ENCODE data around the gene PPP6R2. TPM values are rescaled to one million over a fixed set of nuclear protein-coding genes. Genes with fewer than 3 reads are reported as not detected.

The PPP6R2 gene
- polyA plus RNA-seq, 2 of the 4 experiments (the other 2 are of a cell fraction), result 9.6 to 14.7 TPM

DNA sequence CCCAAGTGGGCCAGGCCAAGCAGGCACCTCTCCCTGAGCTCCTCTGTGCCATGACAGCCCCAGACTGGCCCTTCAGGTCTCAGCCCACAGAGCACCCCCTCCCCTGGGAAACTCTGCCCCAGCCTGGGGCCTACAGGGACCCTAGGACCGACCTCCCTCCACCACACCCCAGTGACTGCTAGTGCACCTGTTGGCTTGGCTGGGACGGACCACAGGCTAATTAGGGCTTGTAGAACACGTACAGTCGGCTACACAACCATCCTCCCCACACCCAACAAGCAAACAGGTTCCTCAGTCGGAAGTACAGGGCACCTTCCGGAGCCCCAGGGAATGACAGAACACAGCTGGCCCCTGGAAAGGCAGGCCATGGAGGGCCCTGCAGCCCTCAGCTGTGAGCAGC, 127.4 kb downstream of the PPP6R2 start:
- ATAC-seq (no peak), FAIRE-seq (no peak), DNase-seq (ENCODE audit: low read depth in 1 of 2, low spot score in 1 of 2) (no peak)
- POLR2A ChIA-PET, result no interaction called here
- TF ChIP-seq ZFP36 (IDR thresholded peaks at IDR 0.05; ENCODE audit: borderline replicate concordance, partially characterized antibody) (no peak), TP53 (CRISPR knock-in tag; IDR thresholded peaks at IDR 0.05) (no peak), FOSB (CRISPR knock-in tag; IDR thresholded peaks at IDR 0.05) (no peak)
- TF ChIP-seq, protein P1, sequence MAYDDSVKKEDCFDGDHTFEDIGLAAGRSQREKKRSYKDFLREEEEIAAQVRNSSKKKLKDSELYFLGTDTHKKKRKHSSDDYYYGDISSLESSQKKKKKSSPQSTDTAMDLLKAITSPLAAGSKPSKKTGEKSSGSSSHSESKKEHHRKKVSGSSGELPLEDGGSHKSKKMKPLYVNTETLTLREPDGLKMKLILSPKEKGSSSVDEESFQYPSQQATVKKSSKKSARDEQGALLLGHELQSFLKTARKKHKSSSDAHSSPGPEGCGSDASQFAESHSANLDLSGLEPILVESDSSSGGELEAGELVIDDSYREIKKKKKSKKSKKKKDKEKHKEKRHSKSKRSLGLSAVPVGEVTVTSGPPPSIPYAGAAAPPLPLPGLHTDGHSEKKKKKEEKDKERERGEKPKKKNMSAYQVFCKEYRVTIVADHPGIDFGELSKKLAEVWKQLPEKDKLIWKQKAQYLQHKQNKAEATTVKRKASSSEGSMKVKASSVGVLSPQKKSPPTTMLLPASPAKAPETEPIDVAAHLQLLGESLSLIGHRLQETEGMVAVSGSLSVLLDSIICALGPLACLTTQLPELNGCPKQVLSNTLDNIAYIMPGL (CRISPR knock-in tag; IDR thresholded peaks at IDR 0.05; ENCODE audit: borderline replicate concordance), result no peak
- H3K27ac ChIP-seq, result no peak overlapping the region
- H3K9me3 ChIP-seq, result no peaks in the 10 kb centered on the region
- CTCF ChIA-PET, result interaction anchor here (0.6 to 1.1 kb wide), 2 partner anchors 95 to 150 kb away, joined by 3 to 4 read pairs; no protein-coding TSS in a partner anchor
- H3K4me2 ChIP-seq, result no peak overlapping the region
- H3K4me3 ChIP-seq, result no peak overlapping the region
- H3K4me1 ChIP-seq, result peaks cover 16% of the 10 kb centered on the region; the same call in 1 of the 3 replicates
- WGBS (ENCODE audit: missing lambda C conversion rate), result 94% methylated on average over 4 of the region's 6 CpGs

DNA sequence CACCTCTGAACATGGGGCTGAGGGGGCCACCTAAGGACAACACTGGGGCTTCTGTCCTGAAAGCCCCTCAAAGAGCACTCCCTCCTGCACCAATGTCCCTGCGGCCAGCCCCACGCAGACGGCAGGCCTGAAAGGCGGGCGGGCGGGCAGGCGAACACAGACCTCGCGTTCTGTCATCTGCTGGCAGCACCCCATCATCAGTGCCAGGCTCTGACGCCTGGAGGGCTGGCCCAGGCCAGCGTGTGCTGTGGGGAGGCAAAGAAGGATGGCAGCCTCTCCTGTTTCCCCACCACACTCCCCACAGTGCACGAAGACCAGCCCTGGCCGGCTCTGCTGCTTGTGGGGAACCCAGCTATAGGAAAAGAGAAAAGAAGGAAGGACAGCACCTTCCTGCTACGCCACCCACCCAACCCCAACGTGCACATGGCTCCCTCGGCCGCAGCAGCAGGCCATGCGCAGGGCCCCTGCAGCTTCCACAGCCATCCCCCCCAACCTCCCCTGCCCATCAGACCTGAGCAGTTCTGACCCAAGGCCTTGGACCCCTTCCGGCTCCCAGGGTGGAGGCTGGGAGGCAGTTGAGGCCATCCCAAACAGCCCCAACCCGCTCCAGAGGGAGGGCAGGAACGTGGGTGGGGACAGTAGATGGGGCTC, 128.2 kb downstream of the PPP6R2 start:
- ChIA-PET CTCF (interaction anchor here (1.1 kb wide), 1 partner anchor 27 kb away, joined by 3 read pairs; no protein-coding TSS in a partner anchor), POLR2A (interaction anchor here (0.6 kb wide), 1 partner anchor 20 kb away, joined by 6 read pairs; no protein-coding TSS in a partner anchor)
- FAIRE-seq (no peak), DNase-seq (ENCODE audit: low read depth in 1 of 2, low spot score in 1 of 2) (no peak), ATAC-seq (no peak)
- TF ChIP-seq RNF2 (IDR thresholded peaks at IDR 0.05; ENCODE audit: borderline replicate concordance, low read depth) (no peak), HOXB13 (CRISPR knock-in tag; IDR thresholded peaks at IDR 0.05; ENCODE audit: low read depth) (no peak)
- Histone ChIP-seq H3K9me3 (no peaks in the 10 kb centered on the region), H3K4me3 (no peak overlapping the region), H3K4me2 (no peak overlapping the region), H3K4me1 (peaks cover 16% of the 10 kb centered on the region; the same call in 1 of the 3 replicates), H3K27ac (no peak overlapping the region)
- 95% methylated on average over 11 of the region's 21 CpGs for WGBS (ENCODE audit: missing lambda C conversion rate)

DNA sequence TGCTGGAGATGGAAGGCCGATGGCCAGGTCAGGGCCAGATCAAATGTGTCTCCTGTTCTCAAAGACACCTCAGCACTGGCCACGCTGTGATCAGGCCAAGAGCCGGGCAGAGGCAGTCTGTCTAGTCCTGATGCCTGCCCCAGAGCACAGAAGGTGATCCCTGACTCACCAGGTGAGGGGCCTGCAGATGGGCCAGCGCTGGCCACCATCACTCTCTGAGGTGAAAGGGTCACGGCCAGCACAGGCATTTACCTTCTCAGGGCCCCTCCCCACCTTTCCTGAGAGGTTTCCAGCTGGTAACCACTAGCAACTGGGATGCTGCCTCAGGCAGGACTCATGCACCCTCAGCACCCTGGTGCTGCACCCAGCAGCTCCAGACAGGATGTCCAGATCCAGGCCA, 128.8 kb downstream of the PPP6R2 start:
- Histone ChIP-seq H3K27ac (no peak overlapping the region), H3K4me1 (peaks cover 16% of the 10 kb centered on the region; the same call in 1 of the 3 replicates), H3K4me2 (no peak overlapping the region), H3K9me3 (no peaks in the 10 kb centered on the region), H3K4me3 (no peak overlapping the region)
- WGBS (ENCODE audit: missing lambda C conversion rate), result 60% methylated on average over 3 of the region's 5 CpGs
- ATAC-seq, result no peak
- CTCF ChIA-PET, result interaction anchor here (0.6 to 1.3 kb wide), 3 partner anchors 26 to 148 kb away, joined by 3 read pairs; no protein-coding TSS in a partner anchor
- POLR2A ChIA-PET, result no interaction called here
- TF ChIP-seq ZSCAN20 (CRISPR knock-in tag; IDR thresholded peaks at IDR 0.05), result no peak
- TF ChIP-seq TFCP2L1 (CRISPR knock-in tag; IDR thresholded peaks at IDR 0.05), result no peak
- no peak for TF ChIP-seq CHD2 (IDR thresholded peaks at IDR 0.05; ENCODE audit: low read length, partially characterized antibody)
- no peak for DNase-seq (ENCODE audit: low read depth in 1 of 2, low spot score in 1 of 2)
- no peak for FAIRE-seq

DNA sequence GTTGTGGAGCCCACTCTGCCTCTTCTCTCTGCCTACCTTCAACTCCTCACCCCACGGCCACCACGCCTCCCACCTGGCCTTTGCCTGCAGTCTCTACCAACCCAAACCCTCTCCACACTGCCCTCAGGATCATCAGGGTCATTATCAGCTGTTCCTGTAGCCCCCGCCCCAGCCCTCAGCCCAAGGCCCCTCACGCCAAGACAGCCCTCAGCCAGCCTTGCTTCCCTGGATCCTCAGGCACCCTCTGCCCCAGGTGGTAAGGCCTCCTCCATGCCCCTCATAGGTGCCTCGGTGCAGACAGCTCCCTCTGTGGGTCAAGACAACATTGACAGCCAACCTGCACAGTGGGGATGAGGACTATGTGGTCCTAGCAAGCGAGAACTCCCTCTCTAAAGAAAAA, 130.0 kb downstream of the PPP6R2 start:
- TF ChIP-seq, protein P2, sequence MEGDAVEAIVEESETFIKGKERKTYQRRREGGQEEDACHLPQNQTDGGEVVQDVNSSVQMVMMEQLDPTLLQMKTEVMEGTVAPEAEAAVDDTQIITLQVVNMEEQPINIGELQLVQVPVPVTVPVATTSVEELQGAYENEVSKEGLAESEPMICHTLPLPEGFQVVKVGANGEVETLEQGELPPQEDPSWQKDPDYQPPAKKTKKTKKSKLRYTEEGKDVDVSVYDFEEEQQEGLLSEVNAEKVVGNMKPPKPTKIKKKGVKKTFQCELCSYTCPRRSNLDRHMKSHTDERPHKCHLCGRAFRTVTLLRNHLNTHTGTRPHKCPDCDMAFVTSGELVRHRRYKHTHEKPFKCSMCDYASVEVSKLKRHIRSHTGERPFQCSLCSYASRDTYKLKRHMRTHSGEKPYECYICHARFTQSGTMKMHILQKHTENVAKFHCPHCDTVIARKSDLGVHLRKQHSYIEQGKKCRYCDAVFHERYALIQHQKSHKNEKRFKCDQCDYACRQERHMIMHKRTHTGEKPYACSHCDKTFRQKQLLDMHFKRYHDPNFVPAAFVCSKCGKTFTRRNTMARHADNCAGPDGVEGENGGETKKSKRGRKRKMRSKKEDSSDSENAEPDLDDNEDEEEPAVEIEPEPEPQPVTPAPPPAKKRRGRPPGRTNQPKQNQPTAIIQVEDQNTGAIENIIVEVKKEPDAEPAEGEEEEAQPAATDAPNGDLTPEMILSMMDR (IDR thresholded peaks at IDR 0.05), result 0 out of 3 replicates have a peak, but pooled peaks have one; percentile 8
- TF ChIP-seq RARB (CRISPR knock-in tag; IDR thresholded peaks at IDR 0.05), result no peak
- Histone ChIP-seq H3K9me3 (no peaks in the 10 kb centered on the region), H3K4me1 (peaks cover 16% of the 10 kb centered on the region; the same call in 1 of the 3 replicates), H3K4me3 (no peak overlapping the region), H3K27ac (no peak overlapping the region), H3K4me2 (peak overlapping the region; percentile 83; the same call in 1 of the 3 replicates)
- DNase-seq (ENCODE audit: low read depth in 1 of 2, low spot score in 1 of 2) (peak; percentile 41 to 60), ATAC-seq (peak in 1 of 2 experiments; percentile 74; a peak in 3 of 6 replicates), FAIRE-seq (no peak)
- WGBS (ENCODE audit: missing lambda C conversion rate), result 97% methylated on average over 4 of the region's 6 CpGs
- ChIA-PET CTCF (interaction anchor here (0.9 to 2.0 kb wide), 5 partner anchors 9 to 231 kb away, joined by 3 to 5 read pairs (median 3); no protein-coding TSS in a partner anchor), POLR2A (no interaction called here)

Data from A549 (cell line).